SH-SY5Y (cell line): ENCODE results near the gene TMC2.

Experiments used
- GATA2 ChIP-seq: IDR thresholded peaks from 2 replicates; pipeline ENCODE4 v1.6.1; 2011; ENCODE audit warnings: mild to moderate bottlenecking, low read depth, low read length
- GATA3 ChIP-seq: IDR thresholded peaks from 2 replicates; pipeline ENCODE4 v1.6.1; 2011; ENCODE audit warnings: low read depth, mild to moderate bottlenecking, low read length, moderate library complexity

DNA sequence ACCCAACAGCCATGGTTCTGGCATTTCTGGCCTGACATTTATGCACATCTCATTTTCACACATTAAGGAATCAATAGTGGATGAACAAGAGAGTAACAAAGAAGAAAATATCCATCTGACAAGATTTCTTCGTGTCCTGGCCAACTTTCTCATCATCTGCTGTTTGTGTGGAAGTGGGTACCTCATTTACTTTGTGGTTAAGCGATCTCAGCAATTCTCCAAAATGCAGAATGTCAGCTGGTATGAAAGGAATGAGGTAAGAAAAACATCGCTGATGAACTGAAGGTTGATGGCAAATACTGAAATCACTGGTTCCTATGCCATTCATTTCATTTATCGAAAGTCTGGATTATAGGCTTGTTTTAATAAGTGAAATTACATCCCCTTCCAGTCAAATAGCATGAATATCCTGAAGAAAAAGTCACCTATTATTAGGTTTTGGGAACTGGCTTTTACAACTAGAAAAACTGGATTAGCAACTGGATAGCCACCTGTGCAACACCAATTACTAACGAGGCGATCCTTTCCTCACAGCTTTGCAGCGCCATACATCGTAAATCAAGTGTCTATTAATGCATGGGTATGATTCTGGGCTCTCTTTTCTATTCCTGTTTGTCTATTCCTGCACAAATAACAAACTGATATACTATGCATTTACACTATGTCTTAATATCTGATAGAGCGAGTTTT lies 65.8 kb downstream of the TMC2 start:
- no peak for TF ChIP-seq GATA2
- no peak for TF ChIP-seq GATA3
